Skin of body (tissue), 2 donors: Measurements from ENCODE around the gene SP1. TPM values are rescaled to one million over a fixed set of nuclear protein-coding genes. Genes with fewer than 3 reads are reported as not detected.
"Not testable (repeated sequence)": the region's sequence is repeated elsewhere in the genome, so short reads cannot be mapped to it uniquely, and the experiment has no call there.

Experiments
- DNase-seq: peaks from one replicate; lab custom pipeline; 2025; lab: John Stamatoyannopoulos, UW
- total RNA-seq: library from RNA; depleted of rRNA; stranded (reverse); fragments of >200 nt; gene quantifications from one replicate; pipeline ENCODE4 v1.2.3, GENCODE V29; 2014

Gene SP1
- total RNA-seq, 1 donor from 2014 or later = 43.6 TPM

DNA sequence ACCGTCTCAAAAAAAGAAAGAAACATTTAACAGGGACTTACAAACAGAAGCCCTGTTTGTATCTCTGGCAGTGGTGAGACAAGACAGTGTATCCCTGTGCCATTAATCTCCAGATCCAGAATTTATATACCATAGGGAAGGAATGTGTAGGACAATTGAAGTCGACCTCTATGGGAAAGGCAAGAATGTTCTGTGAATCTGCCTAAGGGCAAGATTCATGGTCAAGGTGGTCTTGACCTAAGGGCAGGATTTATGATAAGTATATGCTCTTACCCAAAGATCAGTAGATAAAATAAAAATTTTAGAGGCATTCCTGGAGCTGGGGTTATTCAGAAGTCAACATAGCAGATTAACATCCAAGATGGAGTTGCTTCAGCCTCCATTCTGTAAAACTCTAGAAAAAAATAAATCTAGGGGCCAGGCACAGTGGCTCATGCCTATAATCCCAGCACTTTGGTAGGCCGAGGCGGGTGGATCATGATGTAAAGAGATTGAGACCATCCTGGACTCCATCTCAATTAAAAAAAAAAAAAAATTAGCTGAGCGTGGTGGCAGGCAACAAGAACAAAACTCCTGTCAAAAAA is 21.0 kb upstream of the SP1 start:
- DNase-seq = no peak

DNA sequence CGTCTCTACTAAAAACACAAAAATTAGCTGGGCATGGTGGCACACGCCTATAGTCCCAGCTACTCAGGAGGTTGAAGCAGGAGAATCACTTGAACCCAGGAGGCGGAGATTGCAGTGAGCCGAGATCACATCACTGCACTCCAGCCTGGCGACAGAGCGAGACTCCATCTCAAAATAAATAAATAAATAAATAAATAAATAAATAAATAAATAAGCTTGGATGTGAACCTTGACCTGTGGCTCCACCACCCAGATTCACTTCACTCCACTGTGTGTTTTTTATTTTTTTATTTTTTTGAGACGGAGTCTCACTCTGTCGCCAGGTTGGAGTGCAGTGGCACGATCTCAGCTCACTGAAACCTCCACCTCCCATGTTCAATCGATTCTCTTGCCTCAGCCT is 18.3 kb upstream of the SP1 start:
- DNase-seq = not testable (repeated sequence)

DNA sequence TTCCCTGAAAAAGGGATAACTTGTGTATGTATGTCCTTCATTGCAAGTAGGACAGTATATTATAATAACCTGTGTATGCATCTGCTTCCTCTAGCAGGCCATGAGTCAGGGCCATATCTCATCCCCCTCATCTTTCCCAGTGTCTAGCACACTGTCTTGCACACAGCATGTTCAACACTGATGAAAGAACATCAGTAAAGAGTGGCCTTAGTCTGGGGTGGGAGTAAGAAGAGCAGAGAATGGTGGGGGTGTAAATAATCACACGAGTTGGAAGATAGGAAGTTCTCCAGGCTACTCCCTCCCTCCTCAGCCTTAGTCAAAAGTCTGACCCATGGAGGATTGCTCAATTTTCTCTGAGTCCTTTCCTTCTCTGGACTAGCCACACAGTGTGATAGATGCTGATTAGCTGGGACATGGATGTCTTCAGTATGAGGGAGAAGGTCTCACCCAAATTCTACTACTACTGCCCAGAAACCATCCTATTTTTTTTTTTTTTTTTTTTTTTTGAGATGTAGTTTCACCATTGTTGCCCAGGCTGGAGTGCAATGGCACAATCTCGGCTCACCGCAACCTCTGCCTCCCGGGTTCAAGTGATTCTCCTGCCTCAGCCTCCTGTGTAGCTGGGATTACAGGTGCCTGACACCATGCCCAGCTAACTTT is 14.6 kb upstream of the SP1 start:
- no peak for DNase-seq

DNA sequence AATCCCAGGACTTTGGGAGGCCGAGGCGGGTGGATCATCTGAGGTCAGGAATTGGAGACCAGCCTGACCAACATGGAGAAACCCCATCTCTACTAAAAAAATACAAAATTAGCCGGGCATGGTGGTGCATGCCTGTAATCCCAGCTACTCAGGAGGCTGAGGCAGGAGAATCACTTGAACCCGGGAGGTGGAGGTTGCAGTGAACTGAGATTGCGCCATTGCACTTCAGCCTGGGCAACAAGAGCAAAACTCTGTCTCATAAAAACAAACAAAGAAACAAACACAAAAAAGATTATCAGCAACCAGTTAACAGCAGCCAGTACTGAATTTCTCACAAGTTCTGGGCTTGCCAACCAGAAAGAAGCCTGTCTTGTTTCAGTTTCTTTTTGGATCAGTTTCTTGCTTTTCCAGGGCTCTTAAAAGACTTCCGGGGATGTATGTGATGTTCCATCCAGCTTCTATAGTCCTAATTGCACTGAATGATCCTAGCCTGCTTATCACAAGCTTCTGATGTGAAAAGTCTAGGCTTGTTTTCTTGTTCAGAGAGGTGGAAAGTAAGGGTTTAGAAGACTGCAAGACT is 6.3 kb upstream of the SP1 start:
- not testable (repeated sequence) for DNase-seq

DNA sequence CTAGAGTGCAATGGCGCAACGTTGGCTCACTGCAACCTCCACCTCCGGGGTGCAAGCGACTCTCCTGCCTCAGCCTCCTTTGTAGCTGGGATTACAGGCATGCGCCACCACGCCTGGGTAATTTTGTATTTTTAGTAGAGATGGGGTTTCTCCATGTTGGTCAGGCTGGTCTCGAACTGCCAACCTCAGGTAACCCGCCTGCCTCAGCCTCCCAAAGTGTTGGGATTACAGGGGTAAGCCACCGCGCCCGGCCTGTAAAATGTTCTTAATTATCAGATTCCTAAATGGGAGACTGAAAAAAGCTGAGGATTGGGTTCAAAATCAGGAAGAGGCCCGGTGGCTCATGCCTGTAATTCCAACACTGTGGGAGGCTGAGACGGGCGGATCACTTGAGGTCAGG is 5.7 kb upstream of the SP1 start:
- DNase-seq = not testable (repeated sequence)

DNA sequence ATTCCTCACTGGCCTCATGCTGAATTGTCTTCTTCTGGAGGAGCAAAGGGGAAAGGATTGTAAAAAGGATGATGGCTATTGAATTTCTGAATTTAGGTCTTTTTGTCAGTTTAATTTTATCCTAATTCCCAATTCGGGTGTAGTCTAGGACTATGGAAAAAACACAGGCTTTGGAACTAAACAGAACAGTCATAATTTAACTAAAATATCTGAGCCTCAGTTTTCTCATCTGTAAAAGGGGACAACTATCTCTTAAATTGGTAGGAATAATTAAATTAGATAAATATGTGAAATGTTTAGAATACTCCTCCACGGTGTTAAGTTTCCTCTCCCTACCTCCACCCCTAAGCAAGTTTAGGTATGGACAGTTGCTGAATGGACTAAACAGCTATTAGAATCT is 3.2 kb upstream of the SP1 start:
- DNase-seq = no peak

DNA sequence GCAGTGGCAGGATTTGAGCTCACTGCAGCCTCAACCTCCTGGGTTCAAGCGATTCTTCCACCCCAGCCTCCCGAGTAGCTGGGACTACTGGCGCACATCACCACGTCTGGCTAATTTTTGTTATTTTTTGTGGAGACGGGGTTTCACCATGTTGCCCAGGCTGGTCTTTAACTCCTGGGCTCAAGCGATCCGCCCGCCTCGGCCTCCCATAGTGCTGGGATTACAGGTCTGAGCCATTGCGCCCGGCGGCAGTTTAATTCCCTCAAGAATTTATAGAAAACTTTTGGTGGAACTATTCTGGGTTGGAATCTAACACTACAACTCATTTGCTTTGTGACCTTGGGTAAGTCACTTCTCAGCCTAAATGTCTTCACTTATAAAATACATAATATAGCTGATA is 1.8 kb upstream of the SP1 start:
- no peak for DNase-seq

DNA sequence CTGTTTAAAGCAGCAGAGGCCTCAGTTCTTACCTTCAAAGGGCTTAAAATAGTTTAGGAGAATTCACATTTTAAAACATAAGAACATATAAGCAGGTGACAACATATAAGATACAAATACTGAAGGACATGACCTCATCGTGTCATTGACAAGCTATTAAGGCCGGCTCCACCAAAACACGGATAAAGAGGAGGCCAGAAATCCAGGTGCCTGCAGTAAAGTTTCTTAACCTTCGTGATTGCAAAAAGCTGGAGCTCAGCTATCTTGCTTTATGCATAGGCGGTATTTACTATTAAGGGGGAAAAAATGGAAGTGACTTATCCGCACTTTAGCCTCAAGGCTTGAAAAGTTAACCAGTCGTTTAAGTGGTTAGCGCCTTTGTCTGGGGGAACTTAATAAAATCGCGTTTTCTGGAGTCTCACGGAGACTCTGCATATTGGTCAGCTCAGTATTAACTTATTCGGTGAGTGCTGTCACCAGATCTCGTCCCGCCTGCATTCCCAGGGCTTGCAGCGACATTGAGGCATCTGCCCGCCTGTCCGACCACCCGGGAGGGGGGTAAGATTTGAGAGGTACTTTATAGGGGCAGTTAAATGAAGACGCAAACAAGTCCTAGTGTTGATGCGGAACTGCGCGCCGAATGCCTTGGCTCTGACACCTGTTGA is 1.1 kb upstream of the SP1 start:
- peak; percentile 14 for DNase-seq

DNA sequence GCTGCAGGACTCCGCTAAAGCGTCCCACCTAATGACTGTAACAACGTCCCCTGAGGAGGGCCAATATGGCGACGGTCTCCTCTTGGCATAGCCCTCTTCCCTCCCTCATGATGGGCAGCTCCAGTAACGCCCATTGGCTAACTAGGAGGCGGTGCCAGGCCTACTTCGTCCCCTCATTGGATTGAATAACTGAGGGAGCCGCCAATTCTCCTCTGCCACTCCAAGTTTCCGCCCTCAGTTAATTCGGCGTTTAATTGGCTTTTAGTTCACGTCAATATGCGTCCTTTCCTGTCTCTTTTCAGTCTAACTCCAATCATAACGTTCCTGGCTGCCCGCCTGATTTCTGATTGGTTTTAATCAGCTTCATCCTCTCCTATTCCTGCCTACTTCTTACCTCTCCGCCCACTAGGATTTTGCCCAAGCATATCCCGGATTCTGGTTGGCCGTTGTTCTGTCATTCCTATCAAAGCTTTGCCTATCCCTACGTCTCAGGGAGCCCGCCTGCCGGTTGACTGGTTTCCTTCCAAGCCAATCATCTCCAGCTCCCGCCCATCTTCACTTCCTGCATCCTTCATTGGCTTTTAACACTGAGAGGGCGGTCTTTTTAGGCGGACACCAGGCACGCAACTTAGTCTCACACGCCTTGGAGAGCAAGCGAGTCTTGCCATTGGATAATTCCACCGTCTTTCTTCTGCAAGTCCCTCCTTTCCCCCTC is 430 bp upstream of the SP1 start:
- DNase-seq = peak; percentile 100

DNA sequence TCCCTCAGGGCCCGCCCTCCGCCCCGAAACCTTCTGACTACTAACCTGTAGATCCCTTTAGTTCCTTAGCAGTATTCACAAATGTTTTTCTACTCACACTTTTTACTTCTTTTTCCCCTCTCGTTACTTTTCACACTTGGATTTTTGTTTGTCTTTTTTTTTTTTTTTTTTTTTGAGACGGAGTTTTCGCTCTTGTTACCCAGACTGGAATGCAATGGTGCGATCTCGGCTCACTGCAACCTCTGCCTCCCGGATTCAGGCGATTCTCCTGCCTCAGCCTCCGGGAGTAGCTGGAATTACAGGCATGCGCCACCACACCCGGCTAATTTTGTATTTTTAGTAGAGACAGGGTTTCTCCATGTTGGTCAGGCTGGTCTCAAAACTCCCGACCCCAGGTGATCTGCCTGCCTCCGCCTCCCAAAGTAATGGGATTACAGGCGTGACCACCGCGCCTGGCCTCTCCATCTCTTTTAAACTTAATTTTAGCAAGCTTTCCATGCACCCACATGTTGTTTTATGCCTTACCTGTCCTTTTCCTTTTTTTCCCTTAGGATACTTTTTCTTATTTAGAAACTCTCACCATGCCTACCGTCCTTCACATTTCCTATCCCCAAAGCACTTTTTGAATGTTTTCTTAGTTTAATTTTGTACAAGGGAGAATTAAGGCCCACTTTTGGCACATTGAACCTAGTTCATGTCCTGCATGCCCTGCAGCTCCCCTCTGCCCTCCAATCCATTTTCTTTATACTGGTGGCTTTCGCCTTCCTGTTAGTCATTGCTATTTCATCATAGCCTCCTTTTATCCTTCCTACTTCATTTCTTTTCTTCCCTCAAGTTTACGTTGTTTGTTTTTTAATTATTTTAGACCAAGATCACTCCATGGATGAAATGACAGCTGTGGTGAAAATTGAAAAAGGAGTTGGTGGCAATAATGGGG is 1.1 kb downstream of the SP1 start:
- no peak for DNase-seq

DNA sequence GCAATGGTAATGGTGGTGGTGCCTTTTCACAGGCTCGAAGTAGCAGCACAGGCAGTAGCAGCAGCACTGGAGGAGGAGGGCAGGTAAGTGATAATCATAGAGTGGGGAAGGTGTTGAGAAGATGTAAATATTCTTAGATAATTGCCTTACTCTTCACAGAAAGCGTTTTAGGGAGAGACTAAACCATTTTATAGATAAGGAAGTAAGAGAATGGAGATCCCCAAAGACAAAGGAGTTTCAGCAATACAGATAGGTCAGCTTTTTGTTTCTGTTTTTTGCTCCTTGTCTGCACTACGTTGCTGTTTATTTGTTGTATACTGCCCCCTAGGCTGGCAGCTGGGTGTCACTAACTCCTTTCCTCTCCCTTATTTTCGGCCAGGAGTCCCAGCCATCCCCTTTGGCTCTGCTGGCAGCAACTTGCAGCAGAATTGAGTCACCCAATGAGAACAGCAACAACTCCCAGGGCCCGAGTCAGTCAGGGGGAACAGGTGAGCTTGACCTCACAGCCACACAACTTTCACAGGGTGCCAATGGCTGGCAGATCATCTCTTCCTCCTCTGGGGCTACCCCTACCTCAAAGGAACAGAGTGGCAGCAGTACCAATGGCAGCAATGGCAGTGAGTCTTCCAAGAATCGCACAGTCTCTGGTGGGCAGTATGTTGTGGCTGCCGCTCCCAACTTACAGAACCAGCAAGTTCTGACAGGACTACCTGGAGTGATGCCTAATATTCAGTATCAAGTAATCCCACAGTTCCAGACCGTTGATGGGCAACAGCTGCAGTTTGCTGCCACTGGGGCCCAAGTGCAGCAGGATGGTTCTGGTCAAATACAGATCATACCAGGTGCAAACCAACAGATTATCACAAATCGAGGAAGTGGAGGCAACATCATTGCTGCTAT is 2.0 kb downstream of the SP1 start:
- no peak for DNase-seq

DNA sequence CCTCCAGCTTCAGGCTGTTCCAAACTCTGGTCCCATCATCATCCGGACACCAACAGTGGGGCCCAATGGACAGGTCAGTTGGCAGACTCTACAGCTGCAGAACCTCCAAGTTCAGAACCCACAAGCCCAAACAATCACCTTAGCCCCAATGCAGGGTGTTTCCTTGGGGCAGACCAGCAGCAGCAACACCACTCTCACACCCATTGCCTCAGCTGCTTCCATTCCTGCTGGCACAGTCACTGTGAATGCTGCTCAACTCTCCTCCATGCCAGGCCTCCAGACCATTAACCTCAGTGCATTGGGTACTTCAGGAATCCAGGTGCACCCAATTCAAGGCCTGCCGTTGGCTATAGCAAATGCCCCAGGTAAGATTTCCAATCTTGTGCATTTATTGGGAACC is 3.3 kb downstream of the SP1 start:
- DNase-seq = no peak

DNA sequence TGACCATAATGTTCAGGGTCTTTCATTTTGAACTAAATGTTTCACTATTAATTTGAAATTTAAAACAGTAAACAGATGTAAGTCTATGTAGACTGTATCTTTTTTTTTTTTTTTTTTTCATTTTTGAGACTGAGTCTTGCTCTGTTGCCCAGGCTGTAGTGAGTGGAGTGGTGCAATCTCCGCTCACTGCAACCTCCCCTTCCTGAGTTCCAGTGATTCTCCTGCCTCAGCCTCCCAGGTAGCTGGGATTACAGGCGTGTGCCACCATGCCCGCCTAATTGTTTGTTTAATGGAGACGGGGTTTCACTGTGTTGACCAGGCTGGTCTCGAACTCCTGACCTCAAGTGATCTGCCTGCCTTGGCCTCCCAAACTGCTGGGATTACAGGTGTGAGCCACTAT is 6.4 kb downstream of the SP1 start:
- not testable (repeated sequence) for DNase-seq

DNA sequence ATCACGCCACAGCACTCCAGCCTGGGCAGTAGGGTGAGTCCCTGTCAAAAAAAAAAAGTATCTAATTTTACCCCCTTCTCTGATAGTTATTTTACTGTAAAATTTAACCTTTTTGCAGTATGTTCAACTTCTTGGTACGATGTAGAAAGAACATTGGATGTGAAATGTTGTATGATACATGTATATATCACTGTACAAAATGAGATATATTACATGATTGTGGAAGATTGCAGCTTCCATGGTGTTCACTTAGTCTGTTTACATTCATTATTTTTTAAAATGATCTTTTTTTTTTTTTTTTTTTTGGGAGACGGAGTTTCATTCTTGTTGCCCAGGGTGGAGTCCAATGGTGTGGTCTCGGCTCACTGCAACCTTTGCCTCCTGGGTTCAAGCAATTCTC is 9.0 kb downstream of the SP1 start:
- no peak for DNase-seq

DNA sequence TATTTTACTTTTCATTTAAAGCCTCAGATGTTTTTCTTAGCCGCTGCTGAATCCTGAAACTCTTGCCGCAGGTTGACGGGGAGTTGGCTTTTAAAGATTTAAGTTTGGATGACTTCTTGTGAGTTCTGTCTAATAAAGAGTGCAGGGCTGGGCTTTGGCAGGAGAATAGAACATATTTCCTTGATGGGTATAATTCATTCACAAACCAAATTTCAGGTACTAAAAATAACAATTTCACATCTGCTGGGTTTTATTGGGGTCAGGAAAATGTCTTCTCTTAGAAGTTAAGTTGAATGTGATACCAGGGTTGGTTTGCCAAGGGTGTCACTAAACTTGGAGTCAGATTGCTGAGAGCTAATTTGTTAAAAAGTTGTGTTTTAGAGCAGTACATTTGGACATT is 9.7 kb downstream of the SP1 start:
- DNase-seq = no peak

DNA sequence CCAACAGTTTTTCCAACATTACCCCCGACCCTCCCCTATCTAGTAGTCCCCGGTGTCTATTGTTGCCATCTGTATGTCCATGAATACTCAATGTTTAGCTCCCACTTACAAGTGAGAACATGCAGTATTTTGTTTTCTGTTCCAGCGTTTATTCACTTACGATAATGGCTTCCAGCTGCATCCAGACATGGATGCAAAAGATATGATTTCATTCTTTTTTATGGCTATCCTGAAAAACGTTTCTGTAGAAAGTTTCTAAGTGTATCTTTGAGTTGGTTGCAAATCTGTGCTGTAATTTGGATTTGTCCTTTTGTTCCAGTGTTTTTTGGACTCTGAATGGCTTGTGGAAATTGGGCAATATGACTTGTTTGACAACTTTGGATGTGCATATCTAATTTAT is 11.7 kb downstream of the SP1 start:
- peak; percentile 86 for DNase-seq

DNA sequence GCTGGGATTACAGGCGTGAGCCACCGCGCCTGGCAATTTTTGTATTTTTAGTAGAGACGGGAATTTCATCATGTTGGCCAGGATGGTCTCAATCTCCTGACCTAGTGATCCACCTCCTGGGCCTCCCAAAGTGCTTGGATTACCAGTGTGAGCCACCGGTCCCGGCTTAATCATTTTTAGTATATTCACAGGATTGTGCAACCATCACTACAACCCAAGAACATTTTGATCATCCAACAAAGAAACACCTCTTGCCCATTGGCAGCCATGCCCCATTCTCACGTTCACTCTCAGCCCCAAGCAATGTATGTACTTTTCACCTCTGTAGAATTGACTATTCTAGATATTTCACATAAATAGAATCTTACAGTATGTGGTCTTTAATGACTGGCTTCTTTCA is 19.9 kb downstream of the SP1 start:
- DNase-seq = no peak

DNA sequence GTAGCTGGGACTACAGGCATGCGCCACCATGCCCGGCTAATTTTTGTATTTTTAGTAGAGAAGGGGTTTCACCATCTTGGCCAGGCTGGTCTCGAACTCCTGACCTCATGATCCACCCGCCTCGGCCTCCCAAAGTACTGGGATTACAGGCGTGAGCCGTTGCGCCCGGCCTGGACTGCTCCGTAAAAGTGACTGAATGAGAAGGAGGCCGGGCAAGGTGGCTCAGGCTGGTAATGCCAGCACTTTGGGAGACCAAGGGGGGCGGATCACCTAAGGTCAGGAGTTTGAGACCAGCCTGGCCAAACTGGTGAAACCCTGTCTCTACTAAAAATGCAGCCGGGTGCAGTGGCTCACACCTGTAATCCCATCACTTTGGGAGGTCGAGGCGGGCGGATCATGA is 22.4 kb downstream of the SP1 start:
- not testable (repeated sequence) for DNase-seq

DNA sequence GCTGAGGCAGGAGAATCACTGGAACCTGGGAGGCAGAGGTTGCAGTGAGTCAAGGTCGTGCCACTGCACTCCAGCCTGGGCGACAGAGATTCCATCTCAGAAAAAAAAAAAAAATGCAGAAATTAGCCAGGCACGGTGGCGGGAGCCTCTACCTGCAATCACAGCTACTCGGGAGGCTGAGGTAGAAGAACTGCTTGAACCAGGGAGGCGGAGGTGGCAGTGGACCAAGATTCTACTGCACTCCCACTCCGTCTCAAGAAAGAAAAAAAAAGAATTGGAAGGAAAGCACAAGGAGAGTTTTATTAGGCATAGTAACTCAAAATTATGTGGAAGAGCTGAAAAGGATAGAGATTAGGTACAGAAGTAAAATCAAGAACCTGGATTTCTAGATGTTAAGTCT is 22.9 kb downstream of the SP1 start:
- DNase-seq = no peak

DNA sequence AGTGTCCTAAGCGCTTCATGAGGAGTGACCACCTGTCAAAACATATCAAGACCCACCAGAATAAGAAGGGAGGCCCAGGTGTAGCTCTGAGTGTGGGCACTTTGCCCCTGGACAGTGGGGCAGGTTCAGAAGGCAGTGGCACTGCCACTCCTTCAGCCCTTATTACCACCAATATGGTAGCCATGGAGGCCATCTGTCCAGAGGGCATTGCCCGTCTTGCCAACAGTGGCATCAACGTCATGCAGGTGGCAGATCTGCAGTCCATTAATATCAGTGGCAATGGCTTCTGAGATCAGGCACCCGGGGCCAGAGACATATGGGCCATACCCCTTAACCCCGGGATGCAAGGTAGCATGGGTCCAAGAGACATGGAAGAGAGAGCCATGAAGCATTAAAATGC is 31.0 kb downstream of the SP1 start:
- DNase-seq = no peak
